Chondrocyte (in vitro differentiated cells): ENCODE measurements around the gene TIMM23B. TPM values are rescaled to one million over a fixed set of nuclear protein-coding genes. Genes with fewer than 3 reads are reported as not detected.
"Not testable (repeated sequence)": the region's sequence is repeated elsewhere in the genome, so short reads cannot be mapped to it uniquely, and the experiment has no call there.

ENCODE experiments used
- DNase-seq: peaks from one replicate; pipeline ENCODE4 v3.0.0; 2021; ENCODE audit warnings: mixed read lengths, low spot score
- H3K27ac Mint-ChIP-seq: one replicate; pipeline ENCODE4 v1.8.0; 2021; ENCODE audit warnings: mild to moderate bottlenecking, moderate library complexity, mixed read lengths; ENCODE audit not compliant: unreplicated experiment
- H3K27me3 Mint-ChIP-seq: 2 replicates; pipeline ENCODE4 v1.8.0; 2021; ENCODE audit warnings: low read depth, mixed read lengths
- H3K36me3 Mint-ChIP-seq: 2 replicates; pipeline ENCODE4 v1.8.0; 2021; ENCODE audit warnings: low read depth, mixed read lengths
- H3K4me1 Mint-ChIP-seq: 2 replicates; pipeline ENCODE4 v1.8.0; 2021; ENCODE audit warnings: low read depth, mild to moderate bottlenecking, mixed read lengths
- H3K4me3 Mint-ChIP-seq: one replicate; pipeline ENCODE4 v1.8.0; 2021; ENCODE audit warnings: mild to moderate bottlenecking, moderate library complexity, mixed read lengths; ENCODE audit not compliant: unreplicated experiment
- H3K9me3 Mint-ChIP-seq: 2 replicates; pipeline ENCODE4 v1.8.0; 2021; ENCODE audit warnings: low read depth, mixed read lengths
- total RNA-seq: library from RNA; stranded (reverse); gene quantifications from 3 replicates; pipeline ENCODE4 v1.2.1, GENCODE V29; 2021
- TF ChIP-seq, protein P1 (sequence below): fragments of 200-600 bp; sonication (generic); IDR thresholded peaks from 2 replicates; pipeline ENCODE4 v1.5.0; 2021; ENCODE audit warnings: antibody characterized with exemption, mild to moderate bottlenecking, moderate library complexity

Gene TIMM23B
- total RNA-seq, 1 donor from 2014 or later = 16.8 TPM

DNA sequence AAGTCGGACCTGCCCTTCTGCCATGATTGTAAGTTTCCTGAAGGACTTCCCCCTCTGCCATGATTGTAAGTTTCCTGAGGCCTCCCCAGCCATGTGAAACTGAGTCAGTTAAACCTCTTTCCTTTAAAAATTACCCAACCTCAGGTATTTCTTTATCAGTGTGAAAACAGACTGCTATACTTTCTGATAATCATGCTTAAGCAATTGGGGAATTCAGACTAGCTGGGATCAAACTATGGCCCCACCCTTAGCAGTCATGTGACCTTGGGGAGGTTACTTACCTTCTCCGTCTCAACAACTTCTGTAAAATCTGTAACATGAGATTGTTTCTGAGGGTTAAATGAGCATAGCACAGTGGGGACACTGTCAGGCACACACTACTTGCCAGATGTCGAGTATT, 45.4 kb downstream of the TIMM23B start:
- not testable (repeated sequence) for H3K36me3 Mint-ChIP-seq, H3K4me1 Mint-ChIP-seq, DNase-seq, H3K4me3 Mint-ChIP-seq, H3K27ac Mint-ChIP-seq, H3K9me3 Mint-ChIP-seq, H3K27me3 Mint-ChIP-seq

DNA sequence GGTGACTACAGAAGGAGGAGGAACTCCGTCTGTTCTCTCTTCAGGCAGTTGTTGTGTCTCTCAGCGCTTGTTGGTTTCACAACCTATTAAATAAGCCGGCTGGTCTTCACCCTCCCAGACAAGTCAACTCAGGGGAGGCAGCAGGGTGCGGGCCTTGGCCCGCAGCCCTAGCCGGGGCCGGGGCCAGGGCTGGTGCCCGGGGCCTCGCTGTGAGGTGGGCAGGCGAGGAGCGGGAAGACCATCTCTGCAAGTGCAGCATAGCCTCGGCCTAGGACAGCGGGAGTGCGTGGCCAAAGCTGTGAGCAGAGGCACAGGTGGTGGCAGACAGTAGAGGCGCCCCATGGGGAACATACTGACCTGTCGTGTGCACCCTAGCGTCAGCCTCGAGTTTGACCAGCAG, 46.5 kb downstream of the TIMM23B start, which contains the start of gene AGAP6:
TSS of gene AGAP6 (plus strand) at position 31 of the 400 bp plus-strand sequence. CDS start at position 341, 310 bp downstream.
- H3K9me3 Mint-ChIP-seq, H3K27me3 Mint-ChIP-seq, H3K4me1 Mint-ChIP-seq, H3K4me3 Mint-ChIP-seq, DNase-seq, H3K27ac Mint-ChIP-seq, H3K36me3 Mint-ChIP-seq: not testable (repeated sequence)

DNA sequence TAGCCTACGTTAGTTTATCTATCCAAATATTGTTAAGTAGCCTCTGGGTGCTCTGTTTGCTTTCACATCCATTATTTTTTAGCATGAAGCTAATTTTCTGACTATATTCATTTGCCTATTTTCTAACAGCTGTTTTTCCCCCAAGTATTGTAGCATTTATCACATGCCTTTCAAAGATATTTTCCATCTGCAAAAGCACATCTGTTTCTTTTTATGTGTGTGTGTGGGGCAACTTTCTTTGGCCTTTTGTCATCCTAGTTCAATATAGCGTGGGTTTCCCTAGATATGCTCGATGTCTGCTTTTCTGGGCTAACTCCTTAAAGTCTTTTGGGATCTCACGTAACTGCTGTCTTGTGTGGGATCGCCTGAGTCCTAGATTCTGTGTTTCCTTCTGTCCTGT, 53.5 kb downstream of the TIMM23B start:
- H3K4me3 Mint-ChIP-seq, H3K27me3 Mint-ChIP-seq, DNase-seq, H3K4me1 Mint-ChIP-seq, H3K36me3 Mint-ChIP-seq, H3K9me3 Mint-ChIP-seq, H3K27ac Mint-ChIP-seq: not testable (repeated sequence)

DNA sequence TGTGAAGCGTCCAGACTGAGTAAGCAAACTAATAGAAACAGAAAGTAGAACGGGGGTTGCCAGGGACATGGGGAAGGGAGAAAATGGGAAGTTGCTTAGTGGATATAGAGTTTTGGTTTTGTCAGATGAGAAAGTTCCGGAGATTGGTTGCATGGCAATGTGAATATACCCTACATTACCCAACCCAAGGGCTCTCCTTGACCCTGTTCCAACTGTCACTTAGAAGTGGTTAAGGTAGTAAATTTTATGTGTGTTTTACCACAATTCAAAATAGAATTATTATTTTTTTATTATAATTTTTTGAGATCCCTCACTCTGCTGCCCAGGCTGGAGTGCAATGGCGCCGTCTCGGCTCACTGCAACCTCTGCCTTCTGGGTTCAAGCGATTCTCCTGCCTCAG, 72.2 kb downstream of the TIMM23B start:
- H3K36me3 Mint-ChIP-seq, H3K9me3 Mint-ChIP-seq, DNase-seq, H3K27me3 Mint-ChIP-seq, H3K27ac Mint-ChIP-seq, H3K4me3 Mint-ChIP-seq: not testable (repeated sequence)
- peaks cover 12% of the 10 kb centered on the region for H3K4me1 Mint-ChIP-seq

DNA sequence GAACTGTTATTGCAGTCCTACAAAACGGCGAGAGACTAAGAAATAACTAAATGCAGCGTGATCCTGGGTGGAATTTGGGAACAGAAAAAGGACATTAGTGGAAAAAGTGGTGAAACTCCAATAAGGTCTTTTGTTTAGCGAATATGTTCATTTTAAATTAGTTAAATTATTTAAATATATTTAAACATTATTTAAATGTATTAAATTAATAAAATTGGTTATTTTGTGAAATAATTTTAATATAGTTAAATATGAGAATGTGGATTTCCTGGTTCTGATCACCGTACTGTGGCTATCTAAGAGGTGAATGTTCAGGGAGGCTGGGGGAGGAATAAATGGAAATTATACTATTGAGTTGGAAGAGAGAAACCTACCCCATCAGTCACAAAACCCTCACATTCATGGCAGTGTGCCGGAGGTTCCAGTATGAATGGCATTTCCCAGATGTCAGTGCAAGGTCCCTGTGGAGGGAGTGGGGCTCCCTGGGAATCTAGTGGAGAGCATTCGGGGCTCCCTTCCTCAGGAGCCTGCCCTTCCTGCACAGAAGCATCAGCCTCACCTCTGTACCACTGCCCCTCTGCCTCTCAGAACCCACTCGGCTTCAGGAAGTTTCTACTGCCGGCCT, 73.9 kb downstream of the TIMM23B start:
- DNase-seq, H3K4me3 Mint-ChIP-seq, H3K36me3 Mint-ChIP-seq, H3K27me3 Mint-ChIP-seq, H3K9me3 Mint-ChIP-seq, H3K27ac Mint-ChIP-seq: not testable (repeated sequence)
- H3K4me1 Mint-ChIP-seq = peaks cover 12% of the 10 kb centered on the region

DNA sequence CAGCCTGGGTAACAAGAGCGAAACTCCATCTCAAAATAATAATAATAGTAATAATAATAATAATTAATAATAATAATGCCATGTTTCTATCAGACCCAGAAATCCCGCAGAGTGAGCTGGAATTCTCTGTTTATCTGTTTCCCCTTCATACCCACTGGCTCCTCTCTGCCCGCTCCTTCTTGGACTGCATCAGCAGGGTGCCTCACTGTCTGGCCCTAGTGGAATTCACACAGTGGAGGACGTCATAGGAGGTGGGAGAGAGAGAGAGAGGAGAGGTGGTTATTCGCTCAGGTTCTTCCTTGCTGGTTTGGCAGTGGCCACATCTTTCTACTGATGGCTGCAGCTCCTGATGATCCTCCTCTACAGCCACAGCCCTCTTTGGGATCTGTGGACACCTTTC, 75.1 kb downstream of the TIMM23B start:
- H3K36me3 Mint-ChIP-seq, H3K27ac Mint-ChIP-seq, DNase-seq, H3K9me3 Mint-ChIP-seq, H3K4me3 Mint-ChIP-seq, H3K27me3 Mint-ChIP-seq: not testable (repeated sequence)
- H3K4me1 Mint-ChIP-seq = peaks cover 12% of the 10 kb centered on the region

DNA sequence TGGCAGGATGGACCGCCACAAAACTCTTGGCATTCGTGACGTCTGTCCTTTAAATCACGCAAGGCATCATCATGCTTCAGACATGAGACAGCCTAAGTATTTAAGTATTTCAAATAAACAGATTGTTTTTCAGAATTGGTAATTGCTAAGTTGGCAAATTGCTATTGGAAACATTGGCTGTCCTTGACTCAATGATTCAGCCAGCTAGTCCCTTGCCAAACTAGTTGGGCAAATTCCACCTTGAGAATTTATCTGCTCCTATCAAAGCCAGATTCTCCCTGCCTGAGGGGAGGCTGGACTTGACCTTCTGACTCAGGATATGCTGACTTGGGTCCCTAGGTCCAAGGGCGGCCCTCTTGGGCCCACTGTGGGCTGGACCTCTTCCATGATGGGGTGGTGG, 75.8 kb downstream of the TIMM23B start:
- not testable (repeated sequence) for DNase-seq, H3K27ac Mint-ChIP-seq, H3K27me3 Mint-ChIP-seq, H3K9me3 Mint-ChIP-seq, H3K4me3 Mint-ChIP-seq, H3K36me3 Mint-ChIP-seq
- peaks cover 12% of the 10 kb centered on the region for H3K4me1 Mint-ChIP-seq

DNA sequence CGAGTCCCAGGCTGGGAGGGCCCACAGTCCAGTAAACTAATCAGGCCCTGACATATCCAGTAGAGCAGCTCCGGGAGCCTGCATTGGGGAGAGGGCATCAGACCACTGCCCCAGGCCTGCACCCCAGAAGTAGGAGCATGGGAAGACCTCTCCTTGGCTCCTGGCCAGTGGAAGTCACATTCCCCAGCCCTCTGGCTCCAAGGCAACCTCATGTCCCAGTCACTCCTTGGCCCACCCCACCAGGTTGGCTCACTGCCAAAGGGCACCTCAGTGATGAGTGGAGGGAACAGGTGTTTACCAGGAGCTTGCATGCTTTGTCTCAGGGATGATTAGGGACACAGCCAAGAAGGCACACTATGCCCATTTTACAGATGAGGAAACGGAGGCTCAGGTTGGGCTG, 77.4 kb downstream of the TIMM23B start:
- H3K36me3 Mint-ChIP-seq, H3K27me3 Mint-ChIP-seq, H3K27ac Mint-ChIP-seq, H3K9me3 Mint-ChIP-seq, DNase-seq, H3K4me3 Mint-ChIP-seq: not testable (repeated sequence)
- H3K4me1 Mint-ChIP-seq = peaks cover 12% of the 10 kb centered on the region

DNA sequence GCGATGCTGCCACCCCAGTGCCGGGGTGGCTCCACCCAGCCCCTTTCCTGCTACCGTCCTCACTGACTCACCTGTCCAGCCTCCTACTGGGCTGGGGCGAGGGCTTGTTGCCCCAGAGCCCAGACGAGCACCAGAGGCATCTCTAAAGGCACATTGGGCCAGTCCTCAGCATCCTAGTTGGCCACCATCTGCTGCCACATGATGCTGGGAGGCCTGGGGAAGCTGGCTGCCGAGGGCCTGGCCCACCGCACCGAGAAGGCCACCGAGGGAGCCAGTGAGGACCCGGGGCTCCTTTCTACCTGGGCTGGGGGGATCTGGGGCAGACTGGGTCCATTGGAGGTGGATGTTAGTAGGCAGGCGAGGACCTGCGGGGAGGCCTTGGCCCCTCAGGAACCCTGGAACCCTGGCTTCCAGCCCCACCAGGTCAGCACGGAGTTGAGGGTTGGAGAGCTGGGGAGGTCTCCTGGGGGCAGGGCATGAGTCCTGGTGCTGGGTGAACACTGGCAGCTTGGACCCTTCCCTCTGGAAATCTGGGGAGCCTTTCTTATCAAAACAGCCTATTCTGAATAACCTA, 78.7 kb downstream of the TIMM23B start:
- not testable (repeated sequence) for H3K4me3 Mint-ChIP-seq, H3K9me3 Mint-ChIP-seq, H3K4me1 Mint-ChIP-seq, H3K27ac Mint-ChIP-seq, H3K27me3 Mint-ChIP-seq, H3K36me3 Mint-ChIP-seq, DNase-seq

DNA sequence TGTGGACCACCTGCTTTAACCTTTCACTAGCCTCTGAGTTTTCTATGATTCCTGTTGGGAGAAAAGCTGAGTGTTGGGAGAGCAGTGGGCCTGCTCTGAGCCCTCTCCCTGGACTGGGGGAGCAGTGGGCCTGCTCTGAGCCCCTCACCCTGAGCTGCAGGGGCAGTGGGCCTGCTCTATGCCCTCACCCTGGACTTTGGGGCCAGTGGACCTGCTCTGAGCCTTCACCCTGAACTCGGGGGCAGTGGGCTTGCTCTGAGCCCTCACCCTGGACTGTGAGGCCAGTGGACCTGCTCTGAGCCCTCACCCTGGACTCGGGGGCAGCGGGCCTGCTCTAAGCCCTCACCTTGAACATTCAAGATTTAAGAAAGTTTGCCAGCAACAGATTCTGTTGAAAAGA, 79.8 kb downstream of the TIMM23B start:
- Mint-ChIP-seq H3K27me3 (no peaks in the 10 kb centered on the region), H3K36me3 (no peaks in the 10 kb centered on the region), H3K4me1 (no peaks in the 10 kb centered on the region), H3K9me3 (no peaks in the 10 kb centered on the region), H3K27ac (no peak overlapping the region), H3K4me3 (no peak overlapping the region)
- TF ChIP-seq, protein P1, sequence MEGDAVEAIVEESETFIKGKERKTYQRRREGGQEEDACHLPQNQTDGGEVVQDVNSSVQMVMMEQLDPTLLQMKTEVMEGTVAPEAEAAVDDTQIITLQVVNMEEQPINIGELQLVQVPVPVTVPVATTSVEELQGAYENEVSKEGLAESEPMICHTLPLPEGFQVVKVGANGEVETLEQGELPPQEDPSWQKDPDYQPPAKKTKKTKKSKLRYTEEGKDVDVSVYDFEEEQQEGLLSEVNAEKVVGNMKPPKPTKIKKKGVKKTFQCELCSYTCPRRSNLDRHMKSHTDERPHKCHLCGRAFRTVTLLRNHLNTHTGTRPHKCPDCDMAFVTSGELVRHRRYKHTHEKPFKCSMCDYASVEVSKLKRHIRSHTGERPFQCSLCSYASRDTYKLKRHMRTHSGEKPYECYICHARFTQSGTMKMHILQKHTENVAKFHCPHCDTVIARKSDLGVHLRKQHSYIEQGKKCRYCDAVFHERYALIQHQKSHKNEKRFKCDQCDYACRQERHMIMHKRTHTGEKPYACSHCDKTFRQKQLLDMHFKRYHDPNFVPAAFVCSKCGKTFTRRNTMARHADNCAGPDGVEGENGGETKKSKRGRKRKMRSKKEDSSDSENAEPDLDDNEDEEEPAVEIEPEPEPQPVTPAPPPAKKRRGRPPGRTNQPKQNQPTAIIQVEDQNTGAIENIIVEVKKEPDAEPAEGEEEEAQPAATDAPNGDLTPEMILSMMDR = no peak
- no peak for DNase-seq
